Epidermal melanocyte (primary cell): ENCODE results near the gene RAPGEF2.
"Not testable (repeated sequence)": the region's sequence is repeated elsewhere in the genome, so short reads cannot be mapped to it uniquely, and the experiment has no call there.

ENCODE experiments used
- DNase-seq: peaks from one replicate; pipeline ENCODE4 v3.0.0; 2011; ENCODE audit warnings: low spot score; ENCODE audit not compliant: insufficient read length

Gene RAPGEF2

DNA sequence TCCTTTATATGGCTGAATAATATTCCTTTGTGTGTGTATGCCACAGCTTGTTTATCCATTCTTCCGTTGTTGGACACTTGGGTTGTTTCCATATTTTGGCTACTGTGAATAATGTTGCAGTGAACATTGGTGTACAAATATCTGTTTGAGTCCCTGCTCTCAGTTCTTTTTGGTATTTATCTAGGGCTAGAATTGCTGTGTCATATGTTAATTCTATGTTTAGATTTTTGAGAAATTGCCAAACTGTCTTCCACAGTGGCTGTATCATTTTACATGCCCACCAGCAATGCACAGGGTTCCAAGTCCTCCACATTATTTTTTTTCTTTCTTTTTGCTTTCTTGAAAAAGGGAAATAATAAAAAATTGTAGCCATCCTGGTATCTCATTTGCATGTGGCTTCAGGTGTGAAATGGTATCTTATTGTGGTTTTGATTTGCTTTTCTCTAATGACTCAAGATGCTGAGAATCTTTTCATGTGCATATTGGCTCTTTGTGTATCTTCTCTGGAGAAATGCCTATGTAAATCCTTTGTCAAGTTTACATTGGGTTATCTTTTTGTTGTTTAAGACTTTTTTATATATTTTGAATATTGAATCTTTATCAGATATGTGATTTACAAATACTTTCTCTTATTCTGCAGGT is 129.7 kb downstream of the RAPGEF2 start:
- DNase-seq = no peak

- no peak for DNase-seq
Observed at GRCh38 chr4:159235779-159236368, 133.0 kb downstream of the RAPGEF2 start.

- DNase-seq = no peak
Observed at GRCh38 chr4:159237975-159238374, 135.1 kb downstream of the RAPGEF2 start.

DNA sequence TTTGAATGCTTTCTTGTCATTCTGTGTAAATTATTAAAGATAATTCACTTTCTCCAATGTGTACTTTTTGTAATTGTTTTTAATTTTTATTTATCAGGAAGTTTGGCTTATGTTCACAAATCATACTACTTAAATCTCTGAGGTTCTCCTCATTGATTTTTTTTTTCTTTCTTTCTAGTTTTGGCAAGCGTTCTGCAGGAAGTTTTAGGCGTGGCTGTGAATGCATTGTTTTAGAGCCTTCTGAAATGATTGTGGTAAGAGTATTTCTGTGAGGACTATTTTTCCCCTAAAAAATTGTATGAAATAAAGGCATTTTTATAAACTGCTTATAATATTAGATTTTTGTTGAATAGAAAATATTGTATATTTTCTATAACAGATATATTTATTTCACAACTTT is 135.8 kb downstream of the RAPGEF2 start:
- no peak for DNase-seq

DNA sequence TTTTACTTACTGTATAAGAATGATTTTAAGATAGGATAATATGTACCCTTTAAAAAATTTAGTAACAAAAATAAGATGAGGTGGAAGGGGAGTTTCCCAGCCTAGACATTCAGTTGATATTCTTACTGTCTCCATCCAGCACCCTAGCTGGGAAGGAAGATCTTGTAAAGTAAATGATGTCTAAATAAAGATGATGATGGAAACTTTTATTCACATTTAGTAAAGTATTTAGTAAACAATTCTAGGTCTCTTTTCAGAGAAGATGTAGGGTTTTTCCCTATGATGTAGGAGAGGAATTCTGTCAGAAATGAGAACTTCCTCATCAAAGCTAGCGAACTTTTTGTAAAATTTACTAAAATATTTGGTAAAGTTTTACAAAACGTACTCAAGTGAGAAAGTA is 136.8 kb downstream of the RAPGEF2 start:
- no peak for DNase-seq

- DNase-seq = no peak
Observed at GRCh38 chr4:159240046-159240445, 137.2 kb downstream of the RAPGEF2 start.

DNA sequence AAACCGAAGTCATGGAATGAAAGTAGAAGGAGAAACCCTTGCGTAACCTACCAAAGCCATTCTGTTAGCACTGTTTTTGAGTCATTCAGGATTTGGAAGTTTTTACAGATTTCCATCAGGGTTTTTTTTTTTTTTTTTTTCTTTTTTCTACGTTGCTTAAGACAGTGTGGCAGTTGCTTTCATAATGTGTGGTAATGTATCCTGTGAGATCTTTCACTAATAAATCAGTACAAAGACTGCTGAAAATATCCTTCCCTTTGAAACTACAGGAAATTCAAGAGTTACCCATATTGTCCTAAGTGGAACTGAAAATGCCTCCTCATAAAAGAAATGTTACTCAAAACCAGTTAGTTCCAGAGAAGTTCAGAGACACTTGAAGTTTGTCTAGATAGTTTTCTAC is 137.8 kb downstream of the RAPGEF2 start:
- DNase-seq = no peak

- no peak for DNase-seq
Observed at GRCh38 chr4:159242427-159242826, 139.5 kb downstream of the RAPGEF2 start.

GRCh38 chr4:159248384-159249178 is 145.7 kb downstream of the RAPGEF2 start:
- peak; percentile 82 for DNase-seq

- DNase-seq = no peak
Observed at GRCh38 chr4:159250751-159251325, 148.0 kb downstream of the RAPGEF2 start.

DNA sequence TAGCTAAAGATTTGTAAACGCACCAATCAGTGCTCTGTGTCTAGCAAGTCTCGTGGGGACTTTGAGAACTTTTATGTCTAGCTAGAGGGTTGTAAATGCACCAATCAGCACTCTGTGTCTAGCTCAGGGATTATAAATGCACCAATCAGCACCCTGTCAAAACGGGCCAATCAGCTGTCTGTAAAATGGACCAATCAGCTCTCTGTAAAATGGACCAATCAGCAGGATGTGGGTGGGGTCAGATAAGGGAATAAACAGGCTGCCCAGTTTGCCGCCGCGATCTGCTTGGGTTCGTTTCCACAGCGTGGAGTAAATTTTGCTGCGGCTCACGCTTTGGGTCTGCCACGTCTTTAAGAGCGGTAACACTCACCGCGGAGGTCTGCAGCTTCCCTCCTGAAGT is 148.7 kb downstream of the RAPGEF2 start:
- DNase-seq = not testable (repeated sequence)

GRCh38 chr4:159252491-159252890 is 149.6 kb downstream of the RAPGEF2 start:
- no peak for DNase-seq

DNA sequence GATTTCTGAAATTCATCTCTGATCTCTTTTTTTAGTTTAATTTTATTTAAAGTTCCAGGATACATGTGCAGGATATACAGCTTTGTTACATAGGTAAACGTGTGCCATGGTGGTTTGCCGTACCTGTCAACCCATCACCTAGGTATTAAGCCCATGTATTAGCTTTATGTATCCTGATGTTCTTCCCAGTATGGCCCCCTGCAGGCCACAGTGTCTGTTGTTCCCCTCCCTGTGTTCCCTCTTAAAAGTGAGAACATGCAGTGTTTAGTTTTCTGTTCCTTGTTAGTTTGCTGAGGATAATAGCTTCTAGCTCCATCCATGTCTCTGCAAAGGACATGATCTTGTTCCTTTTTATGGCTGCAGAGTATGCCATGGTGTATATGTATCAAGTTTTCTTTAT is 153.2 kb downstream of the RAPGEF2 start:
- DNase-seq = no peak

DNA sequence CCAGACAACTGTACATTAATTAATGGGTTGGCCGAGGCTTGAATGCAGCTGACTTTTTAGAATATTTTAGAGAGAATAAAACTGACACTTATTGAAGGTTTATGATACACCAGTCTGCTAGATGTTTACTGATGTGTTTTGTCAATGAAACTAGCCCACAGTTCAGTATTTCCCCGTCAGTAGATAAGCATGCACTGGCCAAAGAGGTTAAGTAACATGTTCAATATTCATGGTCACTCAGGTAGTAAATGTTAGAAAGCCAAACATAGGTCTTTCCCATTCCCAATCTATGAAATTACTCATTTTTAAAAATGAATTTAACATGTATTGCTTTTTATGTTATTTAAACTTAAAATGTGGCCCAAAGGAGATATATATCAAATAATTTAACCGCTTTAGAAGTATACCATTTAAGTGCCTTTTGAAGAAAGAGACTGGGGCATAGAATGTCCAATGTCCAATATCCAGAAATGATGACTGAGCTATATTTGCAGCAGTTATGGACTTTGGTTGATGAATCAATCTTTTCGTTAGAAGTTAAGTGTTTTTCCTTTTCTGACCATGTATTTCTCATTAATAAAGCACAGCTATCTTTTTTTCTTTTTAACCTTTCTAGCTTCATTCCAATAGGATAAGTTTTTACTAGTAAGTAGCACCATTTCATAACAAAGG is 156.1 kb downstream of the RAPGEF2 start:
- no peak for DNase-seq

DNA sequence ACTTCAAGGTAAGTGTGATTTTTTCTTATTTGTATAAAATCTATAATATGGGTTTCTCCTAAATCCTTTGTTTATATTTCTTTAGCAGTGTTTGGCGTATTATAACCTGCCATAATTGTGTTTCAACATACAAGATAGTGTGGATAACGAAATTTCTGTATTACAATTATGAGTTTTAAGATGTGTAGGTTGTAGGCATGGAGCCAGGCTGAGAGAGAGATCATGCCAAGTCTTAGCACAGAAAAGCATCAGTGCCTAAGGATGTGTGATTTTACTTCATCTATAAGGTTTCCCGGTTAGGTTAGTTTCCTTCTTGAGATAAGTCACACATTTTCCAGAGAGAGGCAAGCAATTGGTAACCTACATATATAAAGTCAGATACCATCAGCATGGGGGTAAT is 161.2 kb downstream of the RAPGEF2 start:
- DNase-seq = no peak

- no peak for DNase-seq
Observed at GRCh38 chr4:159266981-159267868, 164.3 kb downstream of the RAPGEF2 start.

DNA sequence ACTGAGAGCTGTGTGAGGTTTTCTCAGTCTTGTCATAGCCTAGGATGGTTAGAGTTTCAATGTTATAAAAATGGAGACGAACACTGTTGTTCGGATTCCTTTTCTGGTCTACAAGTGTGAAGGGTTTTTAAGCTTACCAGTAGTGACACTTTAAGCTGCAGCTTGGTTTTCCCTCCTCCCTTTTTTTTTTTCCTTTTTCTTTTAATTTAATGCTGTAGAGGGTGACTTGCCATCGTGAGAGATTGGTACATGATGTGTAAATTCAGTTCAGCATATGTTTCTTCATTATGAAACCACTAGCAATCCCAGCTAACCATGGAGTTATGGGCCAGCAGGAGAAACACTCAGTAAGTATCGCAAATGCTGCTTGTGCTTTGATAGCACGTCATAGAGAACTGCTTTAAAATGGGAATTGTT is 165.0 kb downstream of the RAPGEF2 start:
- no peak for DNase-seq

DNA sequence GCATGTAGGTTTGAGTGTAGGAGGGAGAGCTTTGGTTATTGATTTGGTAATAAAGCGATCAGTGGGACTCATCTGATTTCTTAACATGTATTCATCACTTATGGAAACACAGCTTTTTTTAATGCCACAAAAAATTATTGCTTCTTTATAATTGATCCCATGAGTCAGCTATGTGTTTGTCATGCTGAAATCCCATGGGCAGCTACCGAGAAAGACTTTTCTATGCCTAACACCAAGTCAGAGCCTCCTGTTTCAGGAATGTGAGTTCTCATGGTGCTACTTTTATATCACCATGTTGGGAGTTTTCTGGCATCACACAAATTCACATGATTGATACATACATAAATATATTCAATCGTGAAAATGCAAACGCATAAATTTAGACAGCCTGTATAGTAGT is 165.7 kb downstream of the RAPGEF2 start:
- DNase-seq = no peak

DNA sequence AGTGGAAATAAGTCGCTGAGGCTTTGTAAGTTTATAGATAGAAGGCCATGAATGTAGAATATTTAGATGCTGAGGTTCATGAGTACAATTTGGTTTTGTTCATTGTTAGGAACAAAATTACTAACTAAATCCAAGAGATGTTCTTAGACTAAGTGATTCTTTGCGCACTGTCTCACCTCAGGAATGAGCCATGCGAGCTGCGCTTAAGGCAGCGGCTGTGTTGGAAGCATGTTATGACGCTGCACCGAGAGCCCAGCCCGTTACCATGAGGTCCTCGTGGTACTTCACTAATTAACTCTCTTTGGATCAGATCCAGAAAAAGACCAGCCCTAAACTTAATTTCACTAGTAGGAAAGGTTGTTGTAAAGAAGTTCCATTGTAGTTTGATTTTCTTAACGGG is 166.2 kb downstream of the RAPGEF2 start:
- DNase-seq = no peak

DNA sequence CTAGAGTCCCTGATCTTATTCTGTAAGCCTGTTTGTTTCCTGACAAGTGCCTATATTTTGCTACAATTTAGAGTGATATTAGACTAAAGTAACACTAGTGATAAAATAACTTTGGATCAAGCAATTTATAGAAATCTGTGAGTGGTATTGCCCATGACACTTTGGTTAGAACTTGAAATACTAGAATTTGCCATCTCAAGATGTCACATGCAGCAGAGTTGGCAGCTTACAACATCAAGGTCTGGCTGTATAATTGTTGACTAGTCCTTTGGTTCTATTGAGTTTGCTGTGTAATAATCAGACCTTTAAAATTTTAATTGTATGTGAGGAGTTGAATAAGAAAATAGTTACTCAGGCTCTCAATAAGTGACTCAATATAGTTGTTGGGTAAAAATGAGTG is 167.1 kb downstream of the RAPGEF2 start:
- DNase-seq = no peak

GRCh38 chr4:159271856-159272255 is 169.0 kb downstream of the RAPGEF2 start:
- no peak for DNase-seq
